ENCODE results near the gene KXD1.

- TF ChIP-seq SUZ12 (IDR thresholded peaks at IDR 0.05; ENCODE audit: extremely low read depth, insufficient read depth, insufficient read length): no peak
- TF ChIP-seq YY1 (IDR thresholded peaks at IDR 0.05; ENCODE audit: insufficient read depth, insufficient read length): no peak
- TF ChIP-seq ZNF274 (IDR thresholded peaks at IDR 0.05; ENCODE audit: low read depth, low read length): no peak
Measured at GRCh38 chr19:18594096-18594823, 36.6 kb downstream of the KXD1 start.

Measured in NT2/D1 (cell line).